ENCODE measurements around the gene RAD54L.

- no peak for TF ChIP-seq CTCF (IDR thresholded peaks at IDR 0.05; ENCODE audit: insufficient read depth, low read length, poor library complexity, severe bottlenecking)
- no peak for TF ChIP-seq EZH2phosphoT487 (conservative IDR thresholded peaks at IDR 0.05; ENCODE audit: low read length)
Measured at GRCh38 chr1:46298387-46298786, 50.8 kb downstream of the RAD54L start.
